Measurements from ENCODE around the gene GRID2. TPM values are rescaled to one million over a fixed set of nuclear protein-coding genes. Genes with fewer than 3 reads are reported as not detected.

The GRID2 gene
- total RNA-seq, 4 donors from 2014 or later: not detected

GRCh38 chr4:93448691-93449293 lies 1145.0 kb downstream of the GRID2 start:
- TF ChIP-seq, protein P1, sequence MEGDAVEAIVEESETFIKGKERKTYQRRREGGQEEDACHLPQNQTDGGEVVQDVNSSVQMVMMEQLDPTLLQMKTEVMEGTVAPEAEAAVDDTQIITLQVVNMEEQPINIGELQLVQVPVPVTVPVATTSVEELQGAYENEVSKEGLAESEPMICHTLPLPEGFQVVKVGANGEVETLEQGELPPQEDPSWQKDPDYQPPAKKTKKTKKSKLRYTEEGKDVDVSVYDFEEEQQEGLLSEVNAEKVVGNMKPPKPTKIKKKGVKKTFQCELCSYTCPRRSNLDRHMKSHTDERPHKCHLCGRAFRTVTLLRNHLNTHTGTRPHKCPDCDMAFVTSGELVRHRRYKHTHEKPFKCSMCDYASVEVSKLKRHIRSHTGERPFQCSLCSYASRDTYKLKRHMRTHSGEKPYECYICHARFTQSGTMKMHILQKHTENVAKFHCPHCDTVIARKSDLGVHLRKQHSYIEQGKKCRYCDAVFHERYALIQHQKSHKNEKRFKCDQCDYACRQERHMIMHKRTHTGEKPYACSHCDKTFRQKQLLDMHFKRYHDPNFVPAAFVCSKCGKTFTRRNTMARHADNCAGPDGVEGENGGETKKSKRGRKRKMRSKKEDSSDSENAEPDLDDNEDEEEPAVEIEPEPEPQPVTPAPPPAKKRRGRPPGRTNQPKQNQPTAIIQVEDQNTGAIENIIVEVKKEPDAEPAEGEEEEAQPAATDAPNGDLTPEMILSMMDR (IDR thresholded peaks at IDR 0.05; ENCODE audit: low read depth): no peak

GRCh38 chr4:93451954-93452353 lies 1148.2 kb downstream of the GRID2 start:
- TF ChIP-seq, protein P1 (IDR thresholded peaks at IDR 0.05; ENCODE audit: low read depth): no peak

GRCh38 chr4:93461541-93461940 lies 1157.8 kb downstream of the GRID2 start:
- TF ChIP-seq, protein P1 (IDR thresholded peaks at IDR 0.05; ENCODE audit: low read depth): no peak

GRCh38 chr4:93466446-93466845 lies 1162.7 kb downstream of the GRID2 start:
- TF ChIP-seq, protein P1 (IDR thresholded peaks at IDR 0.05; ENCODE audit: low read depth): no peak

DNA sequence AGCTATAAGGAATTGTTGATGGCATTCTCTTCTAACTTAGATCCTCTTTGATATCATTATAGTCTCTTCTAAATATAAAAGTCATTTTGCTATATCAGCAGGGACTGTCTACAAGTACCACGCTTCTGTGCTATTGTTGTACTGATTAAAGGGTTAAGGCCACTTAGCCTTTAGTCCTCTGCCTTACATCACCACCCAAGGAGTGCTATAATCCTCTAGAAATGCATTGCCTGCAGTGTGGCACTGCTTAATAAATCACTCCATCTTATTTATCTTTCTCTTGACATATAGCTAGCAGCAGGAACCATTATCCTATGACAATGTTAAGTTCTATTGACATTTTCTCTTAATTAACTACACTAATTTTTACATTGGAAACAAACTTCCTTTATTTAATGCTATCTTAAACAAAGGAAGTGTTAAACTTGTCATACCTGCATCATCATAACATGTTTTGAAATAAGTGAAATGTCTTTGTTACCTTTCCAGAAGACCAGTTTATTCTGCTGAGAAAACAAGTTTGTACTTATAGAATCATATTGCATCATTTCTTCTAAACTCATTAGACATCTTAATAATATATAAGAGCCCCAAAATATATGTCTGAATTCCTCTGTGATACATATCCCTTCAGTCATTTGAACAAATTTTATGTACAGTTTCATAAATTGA lies 1163.9 kb downstream of the GRID2 start:
- TF ChIP-seq, protein P1 (IDR thresholded peaks at IDR 0.05; ENCODE audit: low read depth): no peak

DNA sequence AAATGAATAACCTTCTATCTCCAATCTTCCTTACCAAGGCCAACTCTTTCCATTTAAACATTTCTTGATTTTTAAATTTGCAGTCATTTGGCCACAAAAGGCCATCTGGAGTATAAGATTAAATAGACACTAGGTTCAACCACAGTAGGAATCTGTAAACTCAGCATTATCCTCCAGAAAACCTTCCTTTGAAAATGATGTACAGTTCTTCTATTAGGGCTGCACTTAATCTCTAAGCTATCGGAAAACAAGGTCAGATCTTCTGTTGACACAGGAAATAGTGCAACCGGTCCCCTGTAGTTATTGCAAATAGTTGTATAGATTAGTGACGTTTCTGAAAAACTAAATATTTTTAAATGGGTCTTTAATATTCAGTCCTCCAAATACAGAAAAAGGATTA lies 1165.8 kb downstream of the GRID2 start:
- TF ChIP-seq, protein P1 (IDR thresholded peaks at IDR 0.05; ENCODE audit: low read depth): no peak

DNA sequence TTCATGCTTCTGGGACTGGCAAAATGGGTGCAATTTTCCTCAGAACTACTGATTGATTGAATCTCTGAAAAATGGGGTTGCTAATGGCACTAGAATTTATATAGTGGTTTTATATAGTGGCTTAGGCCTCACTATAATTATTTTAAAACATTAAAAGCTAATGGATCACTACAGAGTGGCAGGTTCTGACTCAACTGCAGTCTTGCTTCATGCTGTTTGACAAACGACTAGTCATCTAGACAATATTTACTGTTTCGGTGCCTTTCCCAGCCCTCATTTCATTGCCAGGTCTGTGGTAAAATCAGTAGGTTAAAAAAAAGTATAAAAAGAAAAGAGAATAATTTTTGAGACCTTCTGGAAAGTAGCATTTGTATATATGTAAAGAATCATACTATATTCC lies 1172.0 kb downstream of the GRID2 start:
- TF ChIP-seq, protein P1 (IDR thresholded peaks at IDR 0.05; ENCODE audit: low read depth): no peak
